Pancreas (tissue), 10 donors: ENCODE measurements around the gene MYT1. TPM values are rescaled to one million over a fixed set of nuclear protein-coding genes. Genes with fewer than 3 reads are reported as not detected.
"Not testable (repeated sequence)": the region's sequence is repeated elsewhere in the genome, so short reads cannot be mapped to it uniquely, and the experiment has no call there.

ENCODE experiments used
- ATAC-seq, 4 donors: fragments of 200-7000 bp; cut with Tn5 transposase; one replicate each; pipeline versions ENCODE4 v1.8.0 to v1.9.1; 2020; ENCODE audit warnings: mild to moderate bottlenecking in 4 of 4, moderate library complexity in 4 of 4
- DNase-seq, 6 donors: peaks; one replicate each; pipeline ENCODE4 v3.0.0-alpha.2; 2020
- FAIRE-seq: peaks from 2 replicates; lab custom pipeline; 2012; peaks lifted over from hg19 to GRCh38; lab: Jason Lieb, UNC
- H3K27ac ChIP-seq, 4 donors: fragments of 200-600 bp; sonication (generic); 1 replicate in 3 of 4; 2 replicates in 1 of 4; pipeline versions ENCODE4 v1.5.0 to v1.8.0; 2020
- H3K27me3 ChIP-seq, 4 donors: fragments of 200-600 bp; one replicate each; pipeline ENCODE4 v1.8.0; 2021
- H3K36me3 ChIP-seq, 3 donors: fragments of 200-600 bp; sonication (generic) in 1 of 3; one replicate each; pipeline versions ENCODE4 v1.5.0 to v1.8.0; 2020 to 2021
- H3K4me1 ChIP-seq, 3 donors: fragments of 200-600 bp; one replicate each; pipeline ENCODE4 v1.8.0; 2021
- H3K4me3 ChIP-seq, 4 donors: fragments of 200-600 bp; sonication (generic) in 2 of 4; one replicate each; pipeline versions ENCODE4 v1.5.0 to v1.8.0; 2020 to 2021
- H3K9me3 ChIP-seq, 4 donors: fragments of 200-600 bp; one replicate each; pipeline ENCODE4 v1.8.0; 2021
- CTCF ChIP-seq, 4 donors: fragments of 200-600 bp; sonication (generic) in 3 of 4; IDR thresholded peaks; one replicate each; pipeline versions ENCODE4 v1.5.0 to v1.8.0; 2021; ENCODE audit warnings: antibody characterized with exemption in 4 of 4
- WGBS, 2 donors: extraction: QIAGEN DNeasy Blood & Tissue Kit; methylation state at CpG; one replicate each; pipeline ENCODE4 v1.1.7; 2013; 5-methylcytosine and 5-hydroxymethylcytosine counted together
- intact Hi-C, 3 donors: fragments of 100-400 bp; cut with DNase I; formaldehyde crosslinking; loops; one replicate each; pipeline versions ENCODE4 v1.11.1 to v1.14.2; 2022
- polyA plus RNA-seq, 2 donors: library from polyadenylated mRNA; stranded (reverse); fragments of 200-250 nt; gene quantifications; one replicate each; pipeline ENCODE4 v1.2.3, GENCODE V29; 2013
- total RNA-seq, 6 donors: library from RNA; stranded (reverse); fragmentation: NEBNext Ultra II Directional in 4 of 6; extraction: Animal tissue kit (Norgen Biotek cat#: 25700) in 4 of 6; gene quantifications; one replicate each; pipeline versions ENCODE4 v1.2.1 to v1.2.4, GENCODE V29; 2021 to 2023
- donor health status: healthy with polysubstance abuse.
- donor health status: DM: no; HTN: no; CAD: no; lungs with moderate emphysema.
- donor health status: DM: no; HTN: no; CAD: no.
- donor health status: control.
- donor health status: control.
- donor health status: Bipolar disorder and iron deficiency.
- donor health status: DM: yes; HTN: yes; CAD: no.
- donor health status: DM: no; HTN: no; CAD: no.
- donor health status: DM: no; HTN: no; CAD: no.
- donor health status: DM: yes; HTN: yes; CAD: no.

The MYT1 gene
- total and polyA plus RNA-seq, 8 donors: 0.13 to 5.1 (median 0.52) TPM

- intact Hi-C loops: no loop called here
- no peaks in the 10 kb centered on the region for H3K36me3 ChIP-seq
- no peaks in the 10 kb centered on the region for H3K27me3 ChIP-seq
- ATAC-seq (no peak), DNase-seq (no peak), FAIRE-seq (no peak)
- WGBS, 2 donors: 38 to 45% methylated on average over 8 of the region's 8 CpGs
- no peak for TF ChIP-seq CTCF (IDR thresholded peaks at IDR 0.05)
- H3K27ac ChIP-seq: no peak overlapping the region
- no peak overlapping the region for H3K4me3 ChIP-seq
- H3K9me3 ChIP-seq: no peaks in the 10 kb centered on the region
- no peaks in the 10 kb centered on the region for H3K4me1 ChIP-seq
Observed at GRCh38 chr20:64177384-64177783, 13.1 kb downstream of the MYT1 start.

- intact Hi-C loops: no loop called here
- Histone ChIP-seq H3K4me3 (no peak overlapping the region), H3K4me1 (no peaks in the 10 kb centered on the region), H3K27me3 (no peaks in the 10 kb centered on the region), H3K27ac (no peak overlapping the region), H3K36me3 (no peaks in the 10 kb centered on the region), H3K9me3 (no peaks in the 10 kb centered on the region)
- FAIRE-seq (no peak), ATAC-seq (no peak), DNase-seq (no peak)
- no peak for TF ChIP-seq CTCF (IDR thresholded peaks at IDR 0.05)
- WGBS, 2 donors: 76 to 82% methylated on average over 4 of the region's 4 CpGs
Observed at GRCh38 chr20:64177787-64178186, 13.5 kb downstream of the MYT1 start.

- H3K4me3 ChIP-seq, FAIRE-seq, H3K27ac ChIP-seq, ATAC-seq, intact Hi-C loops, DNase-seq, H3K9me3 ChIP-seq, H3K4me1 ChIP-seq, H3K36me3 ChIP-seq, H3K27me3 ChIP-seq: not testable (repeated sequence)
- WGBS, 2 donors: 73 to 83% methylated on average over 20 of the region's 20 CpGs
Observed at GRCh38 chr20:64178925-64179324, 14.7 kb downstream of the MYT1 start.

GRCh38 chr20:64179805-64180204 lies 15.6 kb downstream of the MYT1 start:
- WGBS, 2 donors: 77 to 84% methylated on average over 6 of the region's 6 CpGs

GRCh38 chr20:64180673-64181072 lies 16.4 kb downstream of the MYT1 start:
- H3K9me3 ChIP-seq: no peaks in the 10 kb centered on the region
- WGBS, 2 donors: 69 to 88% methylated on average over 7 of the region's 7 CpGs
- H3K27ac ChIP-seq: no peak overlapping the region
- DNase-seq (no peak), FAIRE-seq (no peak), ATAC-seq (no peak)
- H3K4me1 ChIP-seq: no peaks in the 10 kb centered on the region
- intact Hi-C loops: no loop called here
- no peak for TF ChIP-seq CTCF (IDR thresholded peaks at IDR 0.05)
- H3K4me3 ChIP-seq: no peak overlapping the region
- H3K36me3 ChIP-seq: no peaks in the 10 kb centered on the region
- H3K27me3 ChIP-seq: no peaks in the 10 kb centered on the region

More at GRCh38 chr20:64179805-64180204, 15.6 kb downstream of the MYT1 start:
- DNase-seq (no peak), FAIRE-seq (no peak), ATAC-seq (no peak)
- TF ChIP-seq CTCF (IDR thresholded peaks at IDR 0.05): no peak
- Histone ChIP-seq H3K27me3 (no peaks in the 10 kb centered on the region), H3K27ac (no peak overlapping the region), H3K4me1 (no peaks in the 10 kb centered on the region), H3K4me3 (no peak overlapping the region), H3K36me3 (no peaks in the 10 kb centered on the region), H3K9me3 (no peaks in the 10 kb centered on the region)
- intact Hi-C loops: no loop called here
